NAMALWA (cell line): ENCODE data around the gene GGNBP2.

Experiments used
- DNase-seq: peaks from one replicate; pipeline ENCODE4 v3.0.0-alpha.2; 2015; ENCODE audit warnings: low spot score

GGNBP2 gene

DNA sequence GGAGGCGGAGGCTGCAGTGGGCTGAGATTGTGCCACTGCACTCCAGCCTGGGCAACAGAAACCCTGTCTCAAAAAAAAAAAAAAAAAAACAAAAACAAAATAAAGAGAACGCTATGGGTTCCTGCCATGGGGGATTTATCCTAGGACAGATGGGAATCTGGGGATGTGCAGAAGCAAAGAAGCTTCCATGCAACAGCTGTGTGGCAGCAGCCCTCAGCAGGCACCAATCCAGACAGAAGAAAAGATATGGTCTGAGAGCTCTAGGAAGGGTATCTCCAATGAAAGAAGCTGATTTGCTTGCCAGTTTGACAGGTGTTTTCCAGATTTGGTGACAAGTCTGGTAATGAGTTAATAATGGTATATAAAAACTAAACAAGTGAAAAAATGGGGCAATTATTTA, 21.6 kb upstream of the GGNBP2 start:
- DNase-seq, result no peak

DNA sequence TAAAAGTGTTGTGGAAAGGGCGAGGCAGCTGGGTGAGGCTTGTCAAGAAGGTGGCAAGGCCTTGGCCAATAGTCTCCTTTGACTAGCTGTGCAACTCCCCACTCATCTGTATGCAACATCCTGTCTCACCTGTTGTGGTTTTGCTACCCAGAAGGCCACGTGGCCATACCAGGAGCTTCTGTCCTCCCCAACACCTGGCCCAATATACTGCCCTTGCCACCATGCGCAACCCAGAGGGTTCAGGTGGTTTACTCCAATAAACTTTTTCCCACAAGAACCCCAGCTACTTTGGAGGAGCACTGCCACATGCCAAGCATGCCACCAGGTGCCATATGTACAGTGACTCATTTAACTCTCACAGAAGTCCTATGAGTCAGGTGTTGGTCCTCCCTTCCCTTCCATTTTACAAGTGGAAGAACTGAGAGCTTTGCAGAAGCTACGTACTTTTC, 20.3 kb upstream of the GGNBP2 start:
- DNase-seq, result no peak

DNA sequence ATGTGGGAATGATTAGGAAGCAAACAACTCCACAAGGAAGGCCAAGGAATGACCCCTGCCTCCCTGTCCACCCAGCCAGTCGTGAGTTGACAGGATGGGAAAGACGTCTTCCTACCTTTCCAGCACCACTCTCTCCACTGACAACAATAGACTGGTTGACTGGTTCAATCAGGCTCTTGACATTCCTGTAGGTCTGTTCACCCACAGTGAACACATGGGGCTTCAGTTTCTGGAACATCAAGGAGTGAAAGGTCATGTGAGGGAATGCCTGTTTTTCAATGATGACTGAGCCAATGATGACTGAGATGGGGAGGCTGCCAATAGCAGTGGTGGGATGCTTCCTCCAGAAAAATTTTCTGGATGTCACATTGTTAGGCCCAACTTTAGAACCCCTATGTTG, 19.6 kb upstream of the GGNBP2 start:
- no peak for DNase-seq

DNA sequence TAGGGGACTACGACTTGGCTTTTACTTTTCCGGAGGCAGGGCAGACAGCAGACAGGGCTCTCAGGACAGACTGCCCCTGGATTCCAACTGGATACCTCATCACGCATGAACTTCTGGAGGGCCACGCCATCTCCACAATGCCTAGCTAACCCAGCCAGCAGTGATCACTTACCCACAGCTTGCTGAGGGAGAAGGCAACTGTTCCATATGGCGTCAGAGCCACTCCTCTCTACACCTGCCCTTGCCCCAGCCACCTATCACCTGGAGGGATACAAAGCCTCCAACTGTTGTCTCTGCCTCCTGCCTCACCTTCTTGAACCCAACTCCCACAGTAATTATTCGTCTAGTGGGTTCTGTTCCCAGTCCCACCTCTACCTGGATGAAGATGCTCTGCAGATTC, 18.8 kb upstream of the GGNBP2 start:
- DNase-seq, result no peak

DNA sequence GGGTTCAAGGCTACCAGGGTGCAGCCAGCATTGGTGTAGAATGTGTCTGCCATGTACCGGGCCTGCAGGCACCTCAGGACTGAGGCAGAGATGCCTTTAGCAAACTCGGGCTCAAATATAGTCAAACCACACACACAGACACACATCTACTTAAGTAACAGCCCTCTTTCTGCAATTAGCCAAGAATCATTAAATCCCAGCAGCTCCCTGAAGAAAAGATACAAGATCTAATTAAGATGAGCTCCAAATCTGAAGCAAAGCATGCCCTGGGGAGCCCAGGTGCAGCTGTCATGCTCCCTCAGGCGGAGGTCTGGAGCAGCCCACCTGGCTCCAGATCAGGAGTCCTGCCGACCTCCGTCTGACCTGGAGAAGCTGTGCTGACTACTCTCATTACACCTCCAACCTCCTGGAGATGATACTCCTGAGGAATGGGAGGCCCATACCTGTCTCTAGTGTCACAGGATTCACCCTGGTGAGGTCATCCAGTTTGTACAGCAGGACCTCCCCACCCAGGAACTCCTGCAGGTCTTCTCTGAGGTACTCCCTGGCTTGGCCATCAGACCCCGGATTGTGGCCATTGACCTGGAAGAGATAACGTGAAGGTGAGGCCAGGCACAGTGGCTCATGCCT, 17.0 kb upstream of the GGNBP2 start:
- no peak for DNase-seq

DNA sequence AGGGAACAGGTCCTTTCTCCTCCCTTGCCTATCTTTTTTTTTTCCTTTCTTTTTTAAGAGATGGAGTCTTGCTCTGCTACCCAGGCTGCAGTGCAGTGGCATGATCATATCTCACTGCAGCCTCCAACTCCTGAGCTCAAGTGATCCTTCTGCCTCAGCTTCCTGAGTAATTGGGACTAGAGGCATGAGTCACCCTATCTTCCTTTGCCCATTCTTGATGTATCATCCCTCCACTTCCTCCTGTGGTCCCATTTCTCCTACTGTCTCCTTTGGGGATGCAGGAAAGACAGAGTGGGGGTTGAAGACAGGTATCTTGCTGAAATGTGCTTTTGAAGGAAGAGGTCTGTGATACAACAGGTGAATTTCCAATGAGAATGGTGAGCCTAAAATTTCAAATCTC, 15.6 kb upstream of the GGNBP2 start:
- no peak for DNase-seq

DNA sequence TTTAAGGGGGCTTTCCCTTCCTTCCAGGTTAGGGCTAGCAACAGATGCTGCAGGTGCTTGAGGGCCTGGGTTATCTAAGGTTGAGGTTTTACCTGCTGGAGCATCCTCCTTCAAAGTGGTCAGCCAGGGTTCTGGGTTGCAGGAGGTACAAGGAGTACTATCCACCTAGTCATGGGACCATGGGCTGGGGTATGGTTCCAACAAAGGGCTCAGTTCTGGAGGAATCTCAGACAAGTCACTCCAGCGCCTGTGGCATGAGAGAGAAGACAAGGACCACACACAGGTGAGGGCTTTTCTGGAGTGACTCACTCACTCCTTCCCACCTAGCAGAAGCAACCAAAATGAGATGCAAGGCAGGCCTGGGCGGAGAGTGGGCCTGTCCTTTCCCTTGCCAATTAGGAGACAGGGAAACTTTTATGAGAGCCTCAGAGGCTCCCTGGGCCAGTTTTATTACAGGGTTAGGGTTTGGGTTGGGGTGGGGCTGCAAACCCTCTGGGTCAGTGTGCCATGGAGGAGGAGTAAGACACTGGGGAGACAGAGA, 12.2 kb upstream of the GGNBP2 start:
- no peak for DNase-seq

DNA sequence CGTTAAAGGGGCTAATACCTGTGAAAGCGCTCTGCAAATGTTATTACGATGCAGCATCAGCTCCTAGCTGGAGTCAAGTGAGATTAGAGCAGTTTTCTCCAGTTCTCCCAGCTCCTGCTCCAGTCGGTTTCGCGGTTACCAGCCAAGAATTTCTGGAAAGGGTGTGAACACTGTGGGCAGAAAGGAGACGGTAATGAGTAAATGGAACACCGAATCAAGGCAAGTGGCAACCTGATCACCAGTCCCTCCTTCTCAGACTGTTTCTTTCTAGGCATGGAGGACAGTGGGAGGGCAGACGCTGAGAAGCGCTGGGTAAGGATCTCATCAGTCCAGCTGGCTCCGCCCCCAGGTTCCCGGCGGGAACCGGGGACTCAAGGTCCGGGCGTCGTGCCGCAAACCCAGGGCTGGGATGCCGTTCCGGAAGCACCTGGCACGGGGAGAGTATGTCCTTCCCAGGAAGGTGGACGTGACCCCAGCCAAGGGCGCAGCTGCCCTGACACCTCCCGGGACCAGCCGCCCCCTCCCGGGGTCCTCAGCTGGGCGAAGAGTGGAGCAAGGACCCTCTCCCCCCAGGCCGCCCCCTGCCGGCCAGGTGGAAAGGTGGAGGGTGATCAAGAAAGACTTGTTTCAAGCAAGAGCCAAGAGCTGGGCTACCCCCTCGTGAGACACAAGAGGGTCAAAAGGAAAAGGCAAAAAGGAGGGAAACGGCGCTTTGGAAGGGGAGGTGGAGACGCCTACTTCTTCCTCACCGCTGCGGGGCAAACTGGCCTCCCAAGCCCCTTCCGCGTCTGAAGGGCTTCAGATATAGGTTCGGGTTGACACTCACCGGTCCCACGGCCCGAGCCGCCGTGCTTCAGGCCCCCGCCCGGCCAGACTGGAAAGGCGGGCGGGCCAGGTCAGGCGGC, 10.5 kb upstream of the GGNBP2 start:
- DNase-seq, result peak; percentile 72

DNA sequence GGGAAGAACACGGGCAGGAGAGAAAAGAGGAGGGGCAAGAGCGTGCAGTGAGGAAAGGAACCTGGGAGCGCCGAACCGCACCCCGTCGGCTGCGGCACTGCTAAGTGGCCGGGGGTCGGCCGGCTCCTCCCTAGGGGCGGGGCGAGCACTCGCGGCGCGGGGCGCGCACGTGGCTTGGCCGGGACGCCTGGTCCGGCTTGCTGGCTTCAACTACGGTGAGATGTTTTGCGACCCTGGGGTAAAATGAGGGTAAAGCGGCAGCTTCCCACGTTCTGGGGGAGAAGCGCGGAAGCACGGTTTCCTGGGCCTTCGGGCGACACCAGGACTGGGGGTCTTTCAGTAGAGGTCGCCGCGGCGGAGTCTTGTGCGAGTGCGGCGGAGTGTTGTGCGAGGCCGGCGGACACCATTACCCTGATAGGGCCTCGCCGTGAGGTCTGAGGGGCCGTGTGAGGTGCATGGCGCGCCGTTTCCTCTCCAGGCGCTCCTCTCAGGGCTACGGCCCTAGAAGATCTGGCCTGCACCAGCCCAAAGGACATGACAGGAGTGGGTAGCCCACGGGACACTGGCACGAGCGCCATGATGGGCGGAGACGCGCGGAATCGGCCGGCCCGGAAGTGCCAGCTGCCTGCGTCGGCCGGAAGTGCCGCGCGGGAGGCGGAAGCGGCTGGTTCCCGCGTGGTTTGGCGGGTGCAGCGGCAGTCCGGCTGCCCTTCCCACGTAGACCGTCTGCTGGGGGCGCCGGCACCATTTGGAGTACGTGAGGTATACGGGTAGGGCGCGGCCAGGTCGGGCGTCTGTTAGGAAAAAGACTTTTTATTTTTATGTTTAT, 9.7 kb upstream of the GGNBP2 start, which contains the start of the genes MYO19 and PIGW:
MYO19 (minus strand) TSS at position 29 of the 829 bp plus-strand sequence. CDS start 2,330 bp downstream, outside the sequence.
PIGW (plus strand) TSS at position 148 of the 829 bp plus-strand sequence. CDS start 2,115 bp downstream, outside the sequence.
- DNase-seq, result peak; percentile 93

DNA sequence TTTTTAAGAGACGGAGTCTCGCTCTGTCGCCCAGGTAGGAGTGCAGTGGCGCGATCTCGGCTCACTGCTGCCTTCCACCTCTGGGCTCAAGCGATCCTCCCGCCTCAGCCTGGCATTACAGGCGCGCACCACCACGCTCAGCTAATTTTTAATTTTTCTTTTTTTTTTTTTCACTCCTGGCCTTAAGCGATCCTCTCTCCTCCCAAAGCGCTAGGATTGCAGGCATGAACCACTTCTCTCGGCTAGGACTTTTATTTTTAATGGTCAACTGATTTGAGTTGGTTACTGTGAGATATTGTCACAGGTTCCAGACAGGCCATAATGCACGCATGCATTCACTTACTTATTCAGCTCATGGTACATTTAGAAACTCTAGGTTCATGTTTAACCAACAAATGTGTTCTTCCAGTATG, 9.0 kb upstream of the GGNBP2 start:
- no peak for DNase-seq

DNA sequence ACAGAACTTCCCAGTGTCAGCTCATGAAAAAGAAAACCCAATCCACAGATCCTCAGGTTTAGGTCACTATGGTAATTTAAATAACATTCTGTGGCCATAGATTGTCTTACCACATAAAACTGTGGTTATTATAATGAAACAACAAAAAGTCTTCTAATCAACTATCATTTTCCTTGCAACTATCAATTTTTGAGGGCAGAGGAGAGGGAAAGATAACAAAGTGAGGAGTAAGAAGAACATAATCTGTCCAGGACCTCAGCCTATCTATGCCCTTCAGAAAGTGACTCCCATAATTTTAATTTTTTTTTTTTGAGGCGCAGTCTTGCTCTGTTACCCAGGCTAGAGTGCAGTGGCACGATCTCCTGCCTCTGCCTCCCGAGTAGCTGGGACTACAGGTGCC, 4.0 kb upstream of the GGNBP2 start:
- DNase-seq, result no peak

DNA sequence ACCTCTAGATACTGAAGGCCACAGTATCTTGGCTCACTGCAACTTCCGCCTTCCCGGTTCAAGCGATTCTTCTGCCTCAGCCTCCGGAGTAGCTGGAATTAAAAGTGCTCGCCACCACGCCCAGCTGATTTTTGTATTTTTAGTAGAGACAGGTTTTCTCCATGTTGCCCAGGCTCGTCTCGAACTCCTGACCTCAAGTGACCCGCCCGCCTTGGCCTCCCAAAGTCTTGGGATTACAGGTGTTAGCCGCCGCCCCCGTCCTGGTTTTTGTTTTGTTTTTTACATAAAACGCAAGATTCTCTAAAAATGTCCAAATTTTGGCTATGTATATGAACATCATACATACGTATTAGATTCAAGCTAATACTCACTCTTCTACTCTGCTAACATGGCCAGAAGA, 2.0 kb upstream of the GGNBP2 start:
- no peak for DNase-seq

DNA sequence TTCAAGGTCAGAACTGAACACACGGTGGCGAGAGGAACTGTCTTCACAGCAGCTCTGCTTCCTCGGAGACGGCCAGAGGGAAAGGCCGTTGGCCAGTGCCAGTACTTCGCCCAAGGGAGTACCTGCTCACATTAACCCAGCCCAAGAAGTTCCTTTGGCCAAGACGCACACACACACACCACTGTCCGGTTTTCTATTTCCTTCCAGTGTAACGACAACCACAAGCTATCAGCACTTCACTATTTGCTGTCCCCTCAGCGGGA, 744 bp upstream of the GGNBP2 start:
- DNase-seq, result peak; percentile 72

DNA sequence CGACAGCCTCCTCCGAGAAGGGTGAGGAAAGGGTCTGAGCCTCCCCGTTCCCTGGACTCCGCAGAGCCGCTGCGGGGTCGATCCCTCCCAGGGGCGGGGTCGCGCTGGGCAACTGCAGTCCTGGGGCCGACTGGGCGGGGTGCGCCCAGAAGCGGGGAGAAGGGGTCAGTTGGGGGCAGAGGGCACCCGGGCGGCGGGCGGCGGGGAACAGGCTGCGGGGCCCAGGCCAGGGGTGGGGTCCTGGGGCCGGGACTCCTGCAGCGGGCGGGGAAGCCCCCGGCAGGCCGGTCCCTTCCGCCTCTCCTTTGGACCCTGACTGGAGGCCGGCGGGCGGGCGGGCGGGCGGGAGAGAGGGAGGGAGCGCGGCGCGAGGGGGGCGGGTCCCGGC, 352 bp downstream of the GGNBP2 start:
- no peak for DNase-seq

DNA sequence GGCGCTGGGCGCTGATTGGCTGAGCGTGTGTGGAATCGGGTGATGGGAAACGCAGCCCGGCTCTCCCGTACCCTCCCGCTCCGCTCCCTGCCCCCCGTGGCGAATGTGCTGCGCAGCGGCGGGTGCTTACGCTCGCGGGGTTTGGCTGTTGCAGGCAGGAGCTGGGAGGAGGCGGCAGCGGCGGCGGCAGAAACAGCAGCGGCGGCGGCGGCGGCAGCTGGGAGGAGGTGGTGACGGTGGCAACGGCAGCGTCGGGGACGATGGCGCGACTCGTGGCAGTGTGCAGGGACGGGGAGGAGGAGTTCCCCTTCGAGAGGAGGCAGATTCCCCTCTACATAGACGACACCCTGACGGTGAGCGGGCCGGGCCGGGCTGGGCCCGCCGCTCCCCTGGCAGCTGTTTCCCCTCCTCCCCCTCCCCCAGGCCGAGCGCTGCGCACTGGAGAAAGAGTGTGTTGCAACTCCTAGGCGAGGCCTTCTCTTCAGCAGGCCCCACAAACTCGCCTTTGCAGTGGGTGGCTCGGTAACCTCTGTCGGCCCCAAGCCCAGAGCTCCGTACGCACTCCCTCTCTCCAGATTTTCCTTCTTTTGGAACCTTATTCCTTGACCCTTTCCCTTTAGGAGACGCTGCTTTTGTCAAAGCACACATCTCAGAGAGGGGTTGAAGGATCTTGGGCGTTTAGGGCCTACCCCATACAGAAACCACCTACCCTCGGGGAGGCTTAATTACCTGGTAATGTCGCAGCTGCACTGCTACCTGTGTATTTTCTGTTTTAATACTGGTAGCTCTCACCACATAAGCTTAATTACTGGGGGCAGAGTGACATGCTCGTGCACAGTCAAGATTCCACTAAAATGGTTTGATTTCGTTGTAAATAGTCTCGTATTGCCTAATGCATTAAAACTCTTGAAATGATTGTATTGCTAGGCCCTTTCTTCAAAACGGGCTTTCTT, 1.0 kb downstream of the GGNBP2 start:
- peak; percentile 96 for DNase-seq

DNA sequence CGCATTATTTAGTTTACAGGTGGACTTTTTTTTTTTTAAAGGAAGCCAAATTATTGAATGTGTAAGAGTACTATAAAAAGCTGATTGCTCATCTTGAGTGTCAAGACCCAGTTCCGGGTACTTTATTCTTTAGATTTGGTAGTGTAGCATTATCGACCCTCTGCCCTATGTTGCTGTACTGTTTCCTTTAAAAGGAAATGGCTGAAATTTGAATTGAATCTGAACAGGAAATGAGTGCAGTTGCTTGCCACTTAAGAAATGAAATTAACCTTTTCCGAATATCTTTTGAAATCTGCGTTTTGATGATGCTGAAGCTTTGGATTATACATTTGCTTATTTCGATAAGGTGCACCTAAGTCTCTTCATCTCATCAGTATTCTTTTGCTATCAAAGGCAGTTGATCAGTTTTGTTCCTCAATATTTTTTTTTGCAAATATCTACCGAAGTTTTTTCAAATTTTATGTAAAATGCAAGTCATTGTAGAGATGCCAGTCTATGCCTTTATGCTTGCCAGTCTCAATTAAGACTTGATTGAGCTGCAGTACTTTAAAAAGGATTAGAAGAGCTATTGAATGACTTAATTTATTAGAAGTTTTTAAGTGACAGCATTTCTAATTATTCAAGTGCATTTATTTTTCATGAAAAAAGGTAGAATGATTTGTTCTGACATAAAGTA, 1.8 kb downstream of the GGNBP2 start:
- DNase-seq, result peak; percentile 54

DNA sequence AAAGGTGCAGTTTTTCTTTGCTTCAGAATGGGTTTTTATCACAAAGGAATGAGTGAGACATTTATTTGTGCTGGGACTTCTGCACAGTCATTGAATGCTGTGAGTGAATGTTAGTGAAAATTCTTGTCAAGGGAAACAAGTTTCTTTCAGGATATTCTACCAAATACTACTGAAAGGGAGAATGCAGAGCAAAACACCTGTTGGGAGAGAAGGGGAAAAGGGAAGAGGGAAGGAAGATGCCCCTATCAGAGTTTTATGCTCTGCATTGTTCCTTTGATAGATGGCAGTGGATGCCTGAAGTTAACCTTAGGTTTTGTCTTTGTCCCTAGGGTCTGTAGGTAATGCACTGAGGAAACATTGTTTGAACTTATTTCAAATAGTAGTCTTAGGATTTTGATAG, 3.1 kb downstream of the GGNBP2 start:
- no peak for DNase-seq

DNA sequence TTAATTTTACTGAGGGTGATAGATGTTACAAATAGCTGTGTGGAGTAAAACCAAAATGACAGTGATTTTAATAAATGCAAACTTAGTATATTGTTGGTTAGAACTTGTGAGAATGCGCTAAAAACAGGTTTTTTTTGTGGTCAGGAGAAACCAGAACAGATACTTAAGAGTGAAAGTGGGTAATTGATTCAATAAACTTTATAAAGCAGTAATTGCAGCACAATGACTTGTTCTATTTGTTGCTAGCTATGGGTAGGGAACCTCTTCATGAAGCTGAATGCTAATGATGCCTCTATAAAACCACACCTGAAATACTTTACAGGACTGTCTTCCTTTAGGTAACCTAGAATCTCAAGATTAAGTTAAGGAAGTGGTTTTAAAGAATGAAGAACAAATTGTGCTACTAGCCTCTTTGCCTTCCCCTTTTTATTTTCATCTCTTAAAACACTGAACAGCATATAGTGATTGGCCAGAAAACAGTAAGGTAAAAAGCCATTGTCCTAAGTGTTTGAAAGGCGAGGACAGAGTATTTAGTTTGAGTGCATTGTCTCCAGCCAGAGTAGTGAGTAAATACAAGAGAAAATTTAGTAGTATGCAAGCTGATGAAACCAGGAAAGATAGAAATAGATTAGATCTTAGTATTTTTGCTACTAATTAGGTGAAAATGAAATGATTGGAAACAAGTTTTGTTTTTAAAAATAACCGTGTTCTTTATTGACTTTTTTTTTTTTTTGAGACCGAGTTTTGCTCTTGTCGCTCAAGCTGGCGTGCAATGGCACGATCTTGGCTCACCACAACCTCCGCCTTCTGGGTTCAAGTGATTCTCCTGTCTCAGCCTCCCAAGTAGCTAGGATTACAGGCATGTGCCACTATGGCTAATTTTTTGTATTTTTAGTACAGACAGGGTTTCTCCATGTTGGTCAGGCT, 6.0 kb downstream of the GGNBP2 start:
- DNase-seq, result peak; percentile 51

DNA sequence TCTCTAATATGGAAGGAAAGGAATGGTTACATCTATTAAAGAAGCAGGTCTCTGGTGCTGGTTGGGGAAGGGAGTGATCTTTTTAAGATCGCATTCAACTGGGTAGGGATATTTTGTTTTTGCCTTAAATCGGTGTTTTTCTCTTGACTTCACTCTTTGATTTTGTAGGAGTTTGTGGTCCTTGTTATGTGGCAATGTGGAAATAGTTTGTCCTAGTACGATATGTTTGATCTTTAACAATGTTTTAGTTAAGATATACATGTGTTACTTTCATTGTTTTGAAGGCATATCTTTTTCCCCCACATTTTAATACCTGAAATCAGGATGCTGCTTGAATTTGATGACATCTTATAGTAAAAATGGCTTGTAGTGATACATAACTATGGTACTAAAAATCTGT, 8.7 kb downstream of the GGNBP2 start:
- no peak for DNase-seq

DNA sequence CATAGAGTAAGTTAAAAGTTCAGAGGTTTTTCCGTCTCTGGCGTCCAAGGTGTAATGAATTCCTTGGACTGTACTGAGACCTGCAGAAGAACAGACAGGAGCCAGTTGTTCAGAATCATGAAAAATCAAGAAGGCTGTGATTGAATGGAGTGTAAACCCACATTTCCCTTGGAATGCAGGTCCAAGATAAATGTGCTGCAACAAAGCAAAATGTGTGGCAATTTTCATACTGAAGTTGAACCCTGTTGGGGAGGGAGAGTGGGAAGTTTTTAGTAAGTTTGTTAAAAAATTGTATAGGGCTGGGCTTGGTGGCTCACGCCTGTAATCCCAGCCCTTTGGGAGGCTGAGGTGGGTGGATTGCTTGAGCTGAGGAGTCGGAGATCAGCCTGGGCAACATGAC, 21.4 kb downstream of the GGNBP2 start:
- DNase-seq, result no peak
